NOMO-1 (cell line): ENCODE measurements around the gene CREB5.

Experiments
- DNase-seq, 2 experiments: peaks; one replicate each; lab custom pipeline; 2025; ENCODE audit not compliant: unreplicated experiment in 2 of 2; lab: John Stamatoyannopoulos, UW

Gene CREB5

GRCh38 chr7:28790467-28790866, 378.1 kb downstream of the CREB5 start:
- DNase-seq, result no peak

GRCh38 chr7:28792858-28793257, 380.5 kb downstream of the CREB5 start:
- no peak for DNase-seq

DNA sequence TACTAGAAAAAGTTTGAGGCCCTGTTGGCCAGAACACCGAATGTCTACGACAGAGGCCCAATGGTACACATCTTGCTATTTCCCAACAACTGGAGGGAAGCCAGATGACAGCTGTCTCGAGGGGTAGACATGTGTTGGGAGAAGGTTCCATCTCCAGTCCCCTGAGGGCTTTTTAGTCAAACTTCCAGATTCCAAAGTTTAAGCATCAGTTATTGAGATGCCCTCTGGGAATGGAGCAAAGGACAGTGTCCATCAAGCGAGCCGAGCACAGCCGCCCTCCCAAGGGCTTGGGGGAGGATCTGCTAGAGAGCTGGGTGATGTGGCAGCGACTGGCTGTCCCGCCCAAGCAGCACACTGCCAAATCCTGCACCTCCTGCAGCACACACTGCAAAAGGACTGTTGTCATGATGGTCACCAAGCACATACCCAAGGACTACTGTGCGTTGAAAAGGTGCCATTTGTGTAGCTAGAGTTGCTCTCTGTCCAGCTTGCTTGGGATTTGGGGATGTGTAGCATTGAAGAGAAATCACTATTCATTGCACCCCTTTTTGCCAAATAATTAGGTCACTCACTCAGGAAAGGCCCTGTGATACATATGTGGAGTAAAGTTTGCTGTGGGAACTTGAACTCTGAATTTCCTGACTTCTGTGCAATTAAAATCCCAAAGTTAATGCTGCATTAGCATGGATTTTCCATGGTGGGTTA, 381.2 kb downstream of the CREB5 start:
- DNase-seq, result no peak

GRCh38 chr7:28798274-28798673, 386.0 kb downstream of the CREB5 start:
- DNase-seq, result no peak

GRCh38 chr7:28799619-28800018, 387.3 kb downstream of the CREB5 start:
- DNase-seq, result no peak

- peak; percentile 88 to 92 for DNase-seq
Measured at GRCh38 chr7:28800150-28800549, 387.8 kb downstream of the CREB5 start.

- DNase-seq, result no peak
Measured at GRCh38 chr7:28802450-28802849, 390.1 kb downstream of the CREB5 start.

DNA sequence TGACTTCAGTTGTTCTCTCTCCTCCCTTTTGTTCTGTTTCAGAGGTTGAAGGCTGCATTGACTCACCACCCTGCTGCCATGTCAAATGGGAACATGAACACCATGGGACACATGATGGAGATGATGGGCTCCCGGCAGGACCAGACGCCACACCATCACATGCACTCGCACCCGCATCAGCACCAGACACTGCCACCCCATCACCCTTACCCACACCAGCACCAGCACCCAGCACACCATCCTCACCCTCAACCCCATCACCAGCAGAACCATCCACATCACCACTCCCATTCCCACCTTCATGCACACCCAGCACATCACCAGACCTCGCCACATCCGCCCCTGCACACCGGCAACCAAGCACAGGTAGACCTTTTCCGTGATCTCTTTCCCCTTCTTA, 391.8 kb downstream of the CREB5 start:
- DNase-seq, result no peak

- DNase-seq, result no peak
Measured at GRCh38 chr7:28804990-28805389, 392.7 kb downstream of the CREB5 start.

- no peak for DNase-seq
Measured at GRCh38 chr7:28806841-28807240, 394.5 kb downstream of the CREB5 start.

GRCh38 chr7:28807396-28807994, 395.2 kb downstream of the CREB5 start:
- DNase-seq, result no peak

- DNase-seq, result peak; percentile 55 to 77
Measured at GRCh38 chr7:28808796-28809533, 396.6 kb downstream of the CREB5 start.

- no peak for DNase-seq
Measured at GRCh38 chr7:28811008-28811407, 398.7 kb downstream of the CREB5 start.

DNA sequence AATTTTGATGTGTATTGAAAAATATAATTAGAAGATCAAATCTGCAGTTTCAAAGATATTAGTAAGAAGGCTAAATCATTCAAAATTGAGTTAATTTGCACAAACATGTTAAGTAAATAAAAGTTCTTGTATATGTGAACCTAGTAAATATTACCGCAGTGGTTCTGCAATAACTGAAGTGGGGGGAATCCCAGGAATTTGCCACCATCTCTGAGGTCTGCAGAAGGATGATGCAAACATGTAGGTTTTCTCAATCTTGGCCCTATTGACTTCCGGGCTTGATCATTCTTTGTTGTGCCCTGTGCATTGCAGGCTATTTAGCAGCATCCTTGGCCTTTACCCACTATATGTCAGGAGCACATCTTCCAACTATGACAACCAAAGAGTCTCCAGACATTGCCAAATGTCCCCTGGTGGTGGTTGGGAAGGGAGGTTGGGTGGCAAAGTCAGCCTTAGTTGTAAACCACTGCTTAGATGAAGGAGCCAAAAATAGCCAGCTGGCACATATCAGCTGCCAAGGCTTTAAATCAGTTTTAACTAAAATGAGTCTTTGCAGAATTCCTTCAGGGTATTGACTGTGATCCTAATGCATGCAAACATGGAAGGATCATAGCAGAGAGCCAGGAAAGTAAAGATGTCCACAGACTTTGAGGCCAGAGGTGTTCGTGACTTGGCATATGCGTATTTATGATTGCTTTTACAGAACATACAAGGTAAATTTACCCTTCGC, 399.5 kb downstream of the CREB5 start:
- DNase-seq, result no peak

GRCh38 chr7:28812616-28813015, 400.3 kb downstream of the CREB5 start:
- DNase-seq, result no peak

- no peak for DNase-seq
Measured at GRCh38 chr7:28813243-28813962, 401.1 kb downstream of the CREB5 start.

GRCh38 chr7:28815369-28815927, 403.1 kb downstream of the CREB5 start:
- no peak for DNase-seq

GRCh38 chr7:28815928-28816373, 403.6 kb downstream of the CREB5 start:
- DNase-seq, result peak in 1 of 2 experiments; percentile 65

DNA sequence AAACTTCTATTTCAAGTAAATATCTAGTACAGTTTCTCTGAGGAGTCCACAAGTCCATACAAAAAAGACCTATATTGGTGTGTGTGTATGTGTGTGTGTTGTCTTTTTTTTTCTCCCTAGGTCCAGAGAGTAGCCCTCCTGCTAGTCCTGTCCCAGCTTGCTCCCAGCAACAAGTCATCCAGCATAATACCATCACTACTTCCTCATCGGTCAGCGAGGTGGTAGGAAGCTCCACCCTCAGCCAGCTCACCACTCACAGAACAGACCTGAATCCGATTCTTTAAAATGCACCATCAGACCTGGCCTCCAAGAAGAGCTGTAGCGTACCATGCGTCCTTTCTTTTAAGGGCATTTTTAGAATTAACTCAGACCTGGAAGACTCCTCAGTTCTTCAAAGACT, 406.7 kb downstream of the CREB5 start:
- peak; percentile 33 to 76 for DNase-seq

DNA sequence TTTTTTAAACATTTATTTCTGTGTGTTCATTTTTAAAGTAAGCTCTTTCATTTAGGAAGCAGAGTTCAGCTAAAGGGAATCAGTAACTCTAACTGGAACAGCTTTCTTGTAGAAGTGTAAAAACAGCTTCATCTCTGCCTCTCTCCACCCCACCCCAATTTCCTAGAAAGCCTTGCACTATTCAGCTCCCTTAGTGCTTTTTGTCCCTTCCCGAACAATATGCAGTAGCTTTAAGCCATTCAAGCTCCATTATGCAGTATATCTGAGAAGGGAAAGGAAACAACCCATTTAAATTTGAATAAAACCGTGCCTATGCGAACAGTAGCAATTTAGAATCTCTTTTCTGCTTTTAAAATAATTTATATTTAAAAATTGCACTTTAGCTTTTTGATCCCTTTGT, 411.3 kb downstream of the CREB5 start:
- DNase-seq, result no peak
